ENCODE measurements around the gene ZNF575. TPM values are rescaled to one million over a fixed set of nuclear protein-coding genes. Genes with fewer than 3 reads are reported as not detected.
A peak's percentile ranks its signal among the peaks of the same experiment; 100 is the strongest.

The ZNF575 gene
- total RNA-seq, 1 donor from 2014 or later: 0.72 TPM

DNA sequence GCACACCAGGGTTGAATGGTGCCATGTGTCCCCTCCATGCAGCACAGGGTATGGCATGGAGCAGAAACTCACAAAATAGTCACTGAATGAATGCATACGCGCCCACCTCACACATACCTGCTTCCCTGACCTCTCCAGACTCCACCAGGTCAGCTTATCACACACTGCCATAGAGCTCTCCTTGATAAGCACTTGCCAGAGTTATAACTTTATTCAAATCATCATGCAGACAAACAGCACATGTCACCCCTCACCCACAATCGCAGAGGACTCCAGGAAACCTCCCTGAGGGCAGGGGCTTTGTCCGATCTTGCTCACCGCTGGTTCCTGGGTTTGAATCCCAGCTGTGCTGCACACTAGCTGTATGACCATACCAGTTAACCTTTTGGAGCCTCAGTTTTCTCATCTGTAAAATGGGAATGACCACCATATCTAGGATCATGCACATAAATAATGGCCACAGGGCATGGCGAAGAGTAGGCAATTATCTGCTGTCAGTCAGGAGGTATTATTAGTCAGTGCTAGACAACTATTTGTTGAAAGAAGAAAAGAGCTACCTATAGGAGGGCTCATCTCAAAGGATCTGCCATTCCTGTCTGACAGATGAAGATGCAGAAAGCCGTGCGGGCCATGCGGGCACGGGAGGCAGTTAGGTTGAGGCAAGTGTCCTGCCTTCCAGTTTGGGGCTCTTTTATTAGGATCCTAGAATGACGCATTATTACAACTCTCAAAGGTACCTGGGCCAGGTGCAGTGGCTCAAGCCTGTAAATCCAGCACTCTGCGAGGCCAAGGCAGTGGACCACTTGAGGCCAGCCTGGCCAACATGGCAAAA is 28.4 kb downstream of the ZNF575 start:
- no peaks in the 10 kb centered on the region for H3K4me1 Mint-ChIP-seq
- no peak overlapping the region for H3K4me3 Mint-ChIP-seq
- no peaks in the 10 kb centered on the region for H3K27me3 Mint-ChIP-seq (ENCODE audit: low read depth)
- TF ChIP-seq, protein P1, sequence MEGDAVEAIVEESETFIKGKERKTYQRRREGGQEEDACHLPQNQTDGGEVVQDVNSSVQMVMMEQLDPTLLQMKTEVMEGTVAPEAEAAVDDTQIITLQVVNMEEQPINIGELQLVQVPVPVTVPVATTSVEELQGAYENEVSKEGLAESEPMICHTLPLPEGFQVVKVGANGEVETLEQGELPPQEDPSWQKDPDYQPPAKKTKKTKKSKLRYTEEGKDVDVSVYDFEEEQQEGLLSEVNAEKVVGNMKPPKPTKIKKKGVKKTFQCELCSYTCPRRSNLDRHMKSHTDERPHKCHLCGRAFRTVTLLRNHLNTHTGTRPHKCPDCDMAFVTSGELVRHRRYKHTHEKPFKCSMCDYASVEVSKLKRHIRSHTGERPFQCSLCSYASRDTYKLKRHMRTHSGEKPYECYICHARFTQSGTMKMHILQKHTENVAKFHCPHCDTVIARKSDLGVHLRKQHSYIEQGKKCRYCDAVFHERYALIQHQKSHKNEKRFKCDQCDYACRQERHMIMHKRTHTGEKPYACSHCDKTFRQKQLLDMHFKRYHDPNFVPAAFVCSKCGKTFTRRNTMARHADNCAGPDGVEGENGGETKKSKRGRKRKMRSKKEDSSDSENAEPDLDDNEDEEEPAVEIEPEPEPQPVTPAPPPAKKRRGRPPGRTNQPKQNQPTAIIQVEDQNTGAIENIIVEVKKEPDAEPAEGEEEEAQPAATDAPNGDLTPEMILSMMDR (conservative IDR thresholded peaks at IDR 0.05): no peak
- peaks cover 3% of the 10 kb centered on the region for H3K36me3 Mint-ChIP-seq (ENCODE audit: low read depth)
- no peak for DNase-seq (ENCODE audit: low read depth, low spot score)
- no peaks in the 10 kb centered on the region for H3K9me3 Mint-ChIP-seq
- peak overlapping the region; percentile 12 for H3K27ac Mint-ChIP-seq (ENCODE audit: unreplicated experiment)

DNA sequence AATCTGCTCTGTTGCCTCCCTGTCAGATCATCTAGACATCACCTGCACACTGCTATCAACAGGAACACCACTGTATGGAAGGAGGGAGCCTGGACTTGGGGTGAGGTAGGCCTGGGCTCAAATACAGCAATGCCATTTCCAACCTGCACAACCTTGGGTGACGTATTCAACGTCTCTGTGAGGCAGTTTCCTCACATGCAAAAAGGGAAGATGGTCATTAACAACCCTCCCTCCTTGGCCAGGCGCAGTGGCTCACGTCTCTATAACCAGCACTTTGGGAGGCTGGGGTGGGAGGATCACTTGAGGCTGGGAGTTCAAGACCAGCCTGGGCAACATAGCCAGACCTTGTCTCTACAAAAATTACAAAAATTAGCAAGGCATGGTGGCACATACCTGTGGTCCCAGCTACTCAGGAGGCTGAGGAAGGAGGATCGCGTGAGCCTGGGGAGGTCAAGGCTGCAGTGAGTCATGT is 29.3 kb downstream of the ZNF575 start:
- no peak for DNase-seq (ENCODE audit: low read depth, low spot score)
- peaks cover 4% of the 10 kb centered on the region for H3K36me3 Mint-ChIP-seq (ENCODE audit: low read depth)
- TF ChIP-seq, protein P1 (conservative IDR thresholded peaks at IDR 0.05): no peak
- no peak overlapping the region for H3K4me3 Mint-ChIP-seq
- H3K9me3 Mint-ChIP-seq: no peaks in the 10 kb centered on the region
- H3K4me1 Mint-ChIP-seq: peaks cover 4% of the 10 kb centered on the region
- no peaks in the 10 kb centered on the region for H3K27me3 Mint-ChIP-seq (ENCODE audit: low read depth)
- no peak overlapping the region for H3K27ac Mint-ChIP-seq (ENCODE audit: unreplicated experiment)

DNA sequence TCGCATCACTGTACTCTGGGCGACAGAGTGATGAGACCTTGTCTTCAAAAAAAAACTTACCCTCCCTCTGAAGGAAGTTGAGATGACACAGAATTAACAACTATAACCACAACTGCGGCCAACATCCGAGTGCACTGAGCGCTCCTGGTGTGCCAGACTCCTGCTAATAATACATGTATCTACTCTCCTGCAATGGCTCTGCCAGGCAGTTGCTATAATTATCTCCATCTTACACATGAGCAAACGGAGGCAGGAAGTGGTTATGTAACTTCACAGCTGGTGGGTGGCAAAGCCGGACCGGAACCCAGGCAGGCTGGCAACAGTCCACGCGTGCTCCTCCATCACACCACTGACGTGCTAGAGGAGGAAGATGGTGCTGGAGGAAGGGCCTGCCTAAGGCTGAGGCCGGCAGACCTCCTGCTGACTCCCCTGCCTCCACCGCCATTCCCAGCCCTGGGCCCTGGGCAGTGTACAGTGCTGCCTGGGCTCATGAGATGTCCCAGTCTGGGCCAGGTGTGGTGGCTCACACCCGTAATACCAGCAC is 29.8 kb downstream of the ZNF575 start:
- Mint-ChIP-seq H3K36me3 (ENCODE audit: low read depth) (peaks cover 4% of the 10 kb centered on the region), H3K27me3 (ENCODE audit: low read depth) (no peaks in the 10 kb centered on the region), H3K4me3 (no peak overlapping the region), H3K27ac (ENCODE audit: unreplicated experiment) (no peak overlapping the region), H3K9me3 (no peaks in the 10 kb centered on the region), H3K4me1 (peaks cover 4% of the 10 kb centered on the region)
- TF ChIP-seq, protein P1 (conservative IDR thresholded peaks at IDR 0.05): no peak
- DNase-seq (ENCODE audit: low read depth, low spot score): no peak

DNA sequence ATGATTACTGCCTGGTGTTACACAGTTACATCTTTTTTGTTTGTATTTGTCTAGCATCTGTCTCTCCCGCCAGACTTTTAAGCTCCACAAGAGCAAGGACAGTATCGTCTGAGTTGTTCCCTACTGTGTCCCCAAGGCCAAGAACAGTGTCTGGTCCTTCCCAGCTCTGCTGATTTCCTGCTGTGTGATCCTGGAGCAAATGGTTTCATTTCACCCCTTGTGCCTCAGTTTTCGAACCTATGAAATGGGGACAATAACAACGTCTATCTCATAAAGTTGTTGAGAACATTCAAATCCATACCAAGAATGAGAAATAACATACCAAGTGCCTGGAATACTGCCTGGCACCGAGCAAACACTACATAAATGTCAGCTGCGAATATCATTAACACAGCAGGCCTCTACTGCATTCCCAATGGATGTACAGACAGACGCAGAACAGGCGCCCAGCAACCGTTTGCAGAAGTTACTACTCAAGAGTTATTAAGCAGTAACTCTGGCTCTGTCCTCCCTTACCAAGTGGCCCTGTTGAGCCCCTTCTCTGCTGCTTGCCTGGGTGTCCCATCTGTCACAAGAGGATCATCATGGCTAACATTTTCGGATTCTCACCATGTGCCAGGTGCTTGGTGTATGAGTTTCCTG is 30.9 kb downstream of the ZNF575 start:
- H3K27me3 Mint-ChIP-seq (ENCODE audit: low read depth): no peaks in the 10 kb centered on the region
- peak overlapping the region; percentile 22 for H3K27ac Mint-ChIP-seq (ENCODE audit: unreplicated experiment)
- H3K4me3 Mint-ChIP-seq: no peak overlapping the region
- peaks cover 4% of the 10 kb centered on the region for H3K4me1 Mint-ChIP-seq
- H3K9me3 Mint-ChIP-seq: no peaks in the 10 kb centered on the region
- peaks cover 4% of the 10 kb centered on the region for H3K36me3 Mint-ChIP-seq (ENCODE audit: low read depth)
- TF ChIP-seq, protein P1 (conservative IDR thresholded peaks at IDR 0.05): no peak
- DNase-seq (ENCODE audit: low read depth, low spot score): no peak

DNA sequence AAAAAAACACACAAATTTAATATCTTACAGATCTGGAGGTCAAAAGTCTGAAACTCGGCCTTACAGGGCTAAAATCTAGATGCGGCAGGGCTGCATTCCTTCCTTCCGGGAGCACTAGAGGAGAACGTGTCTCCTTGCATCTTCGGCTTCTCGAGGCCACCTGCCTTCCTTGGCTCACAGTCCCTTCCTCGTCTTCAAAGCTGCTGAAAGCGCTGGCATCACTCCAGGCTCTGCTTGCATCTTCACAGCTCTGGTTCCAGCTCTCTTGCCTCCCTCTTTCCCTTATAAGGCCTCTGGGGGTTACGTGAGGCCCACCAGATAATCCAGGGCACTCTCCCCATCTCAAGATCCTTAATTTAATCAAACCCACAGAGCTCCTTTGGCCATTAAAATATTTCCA is 31.8 kb downstream of the ZNF575 start:
- Mint-ChIP-seq H3K9me3 (no peaks in the 10 kb centered on the region), H3K27ac (ENCODE audit: unreplicated experiment) (no peak overlapping the region), H3K27me3 (ENCODE audit: low read depth) (no peaks in the 10 kb centered on the region), H3K4me1 (peaks cover 4% of the 10 kb centered on the region), H3K4me3 (no peak overlapping the region), H3K36me3 (ENCODE audit: low read depth) (peaks cover 4% of the 10 kb centered on the region)
- no peak for DNase-seq (ENCODE audit: low read depth, low spot score)
- TF ChIP-seq, protein P1 (conservative IDR thresholded peaks at IDR 0.05): no peak

Data from neural crest cell (in vitro differentiated cells).